Measurements from ENCODE around the gene SDK1. TPM values are rescaled to one million over a fixed set of nuclear protein-coding genes. Genes with fewer than 3 reads are reported as not detected.

The SDK1 gene
- total and polyA plus RNA-seq, 10 of the 15 experiments (the other 5 are each of a cell fraction or from before 2014, with no cell fraction given) = 0.14 to 0.33 TPM; not detected in 8

DNA sequence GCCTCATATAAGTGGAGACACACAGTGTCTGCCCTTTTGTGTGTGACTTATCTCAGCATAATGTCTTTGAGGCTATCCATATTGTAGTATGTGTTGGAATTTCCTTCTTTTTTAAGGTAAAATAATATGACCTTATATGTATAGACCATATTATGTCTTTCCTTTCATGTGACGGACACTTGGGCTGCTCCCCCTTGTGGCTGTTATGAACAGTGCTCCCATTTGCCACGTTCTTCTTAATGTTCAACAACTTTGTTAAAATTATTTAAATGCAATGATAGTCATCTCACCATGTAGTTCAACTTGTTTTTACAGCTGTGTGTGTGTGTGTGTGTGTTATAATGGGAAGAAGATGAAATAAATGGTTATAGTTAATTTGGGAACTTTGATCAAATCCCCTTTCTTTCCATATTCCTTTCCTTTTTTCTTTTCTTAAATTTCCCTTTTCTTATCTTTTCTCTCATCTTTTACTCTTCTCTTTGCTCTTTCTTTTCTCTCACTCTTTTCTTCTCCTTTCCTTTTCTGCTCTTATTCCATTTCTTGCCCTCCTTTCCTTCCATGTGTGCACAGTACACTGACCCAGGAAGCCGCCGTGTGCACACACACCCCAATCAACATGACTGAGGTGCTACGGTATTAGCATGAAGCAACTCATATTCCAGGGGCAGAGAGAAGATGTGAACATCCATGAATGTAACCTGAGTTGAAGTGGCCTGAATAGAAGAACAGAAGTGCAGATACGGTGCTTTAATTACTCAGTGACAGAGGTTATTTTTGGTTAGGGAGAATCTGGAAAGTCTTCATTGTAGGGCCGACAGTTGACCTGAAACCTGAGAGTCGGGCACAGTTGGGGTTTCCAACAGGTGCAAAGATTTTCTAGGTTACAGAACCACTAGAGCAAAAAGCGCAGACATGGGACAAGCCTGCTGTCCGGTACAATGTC lies 596.6 kb downstream of the SDK1 start:
- SMC1A ChIA-PET (ENCODE audit: uncharacterized antibody, unreplicated experiment) = no interaction called here
- Histone ChIP-seq H3K4me3 (no peak overlapping the region), H4K20me1 (ENCODE audit: control insufficient read depth, insufficient read depth) (no peaks in the 10 kb centered on the region), H3K9me3 (replicated peaks; ENCODE audit: control insufficient read depth, insufficient read depth, low read length) (no peaks in the 10 kb centered on the region), H3K4me1 (ENCODE audit: control insufficient read depth, insufficient read depth, low read length) (no peaks in the 10 kb centered on the region), H2AFZ (ENCODE audit: control insufficient read depth, low read depth, low read length) (no peak overlapping the region), H3K79me2 (ENCODE audit: control insufficient read depth, insufficient read depth, low read length) (no peaks in the 10 kb centered on the region), H3K36me3 (ENCODE audit: control insufficient read depth in 2 of 2, insufficient read depth in 2 of 2, low read length in 1 of 2) (no peaks in the 10 kb centered on the region), H3K27ac (ENCODE audit: control insufficient read depth, insufficient read depth) (no peak overlapping the region), H3K4me2 (ENCODE audit: control insufficient read depth, insufficient read depth) (no peak overlapping the region), H3K9ac (ENCODE audit: control insufficient read depth, insufficient read depth, low read length) (no peak overlapping the region), H3K27me3 (replicated peaks in 1 of 2; ENCODE audit: control insufficient read depth in 2 of 2, insufficient read depth in 2 of 2, low read length in 1 of 2) (no peaks in the 10 kb centered on the region)
- no TSS peak for BruUV-seq (replicated peaks)
- peak; percentile 48; the same call in 1 of the 3 replicates for ATAC-seq
- DNase-seq (ENCODE audit: low read depth, low spot score) = no peak
- no peak for FAIRE-seq
- RAD21 ChIA-PET (ENCODE audit: unreplicated experiment) = no interaction called here
- in situ Hi-C loops (cut with MboI) = loop anchor here (10.0 kb wide), 1 partner anchor 1033 kb away; no protein-coding TSS in a partner anchor
- intact Hi-C loops (cut with micrococcal nuclease; ENCODE audit: unreplicated experiment) = loop anchor here (5.0 kb wide), 1 partner anchor 1030 kb away; no protein-coding TSS in a partner anchor
- POLR2A ChIA-PET = no interaction called here
- WGBS (ENCODE audit: insufficient coverage, insufficient replicate concordance, low lambda C conversion rate, missing lambda C conversion rate) = 25% methylated on average over 10 of the region's 10 CpGs
- CTCF ChIA-PET = interaction anchor here (1.1 to 1.9 kb wide), 2 partner anchors 1032 to 1033 kb away, joined by 4 to 6 read pairs; no protein-coding TSS in a partner anchor
- peak; percentile 51 for TF ChIP-seq RAD21 (IDR thresholded peaks at IDR 0.05; ENCODE audit: insufficient read depth, low read depth, low read length)
- TF ChIP-seq, protein P1, sequence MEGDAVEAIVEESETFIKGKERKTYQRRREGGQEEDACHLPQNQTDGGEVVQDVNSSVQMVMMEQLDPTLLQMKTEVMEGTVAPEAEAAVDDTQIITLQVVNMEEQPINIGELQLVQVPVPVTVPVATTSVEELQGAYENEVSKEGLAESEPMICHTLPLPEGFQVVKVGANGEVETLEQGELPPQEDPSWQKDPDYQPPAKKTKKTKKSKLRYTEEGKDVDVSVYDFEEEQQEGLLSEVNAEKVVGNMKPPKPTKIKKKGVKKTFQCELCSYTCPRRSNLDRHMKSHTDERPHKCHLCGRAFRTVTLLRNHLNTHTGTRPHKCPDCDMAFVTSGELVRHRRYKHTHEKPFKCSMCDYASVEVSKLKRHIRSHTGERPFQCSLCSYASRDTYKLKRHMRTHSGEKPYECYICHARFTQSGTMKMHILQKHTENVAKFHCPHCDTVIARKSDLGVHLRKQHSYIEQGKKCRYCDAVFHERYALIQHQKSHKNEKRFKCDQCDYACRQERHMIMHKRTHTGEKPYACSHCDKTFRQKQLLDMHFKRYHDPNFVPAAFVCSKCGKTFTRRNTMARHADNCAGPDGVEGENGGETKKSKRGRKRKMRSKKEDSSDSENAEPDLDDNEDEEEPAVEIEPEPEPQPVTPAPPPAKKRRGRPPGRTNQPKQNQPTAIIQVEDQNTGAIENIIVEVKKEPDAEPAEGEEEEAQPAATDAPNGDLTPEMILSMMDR (IDR thresholded peaks at IDR 0.05 in 2 of 3, conservative IDR thresholded peaks at IDR 0.05 in 1 of 3; ENCODE audit: control insufficient read depth in 2 of 3, extremely low read depth in 1 of 3, insufficient read depth in 1 of 3, low read depth in 3 of 3, low read length in 3 of 3) = peak; percentile 42 to 62 (median 54); a peak in 5 of 6 replicates
- TF ChIP-seq, protein P2, sequence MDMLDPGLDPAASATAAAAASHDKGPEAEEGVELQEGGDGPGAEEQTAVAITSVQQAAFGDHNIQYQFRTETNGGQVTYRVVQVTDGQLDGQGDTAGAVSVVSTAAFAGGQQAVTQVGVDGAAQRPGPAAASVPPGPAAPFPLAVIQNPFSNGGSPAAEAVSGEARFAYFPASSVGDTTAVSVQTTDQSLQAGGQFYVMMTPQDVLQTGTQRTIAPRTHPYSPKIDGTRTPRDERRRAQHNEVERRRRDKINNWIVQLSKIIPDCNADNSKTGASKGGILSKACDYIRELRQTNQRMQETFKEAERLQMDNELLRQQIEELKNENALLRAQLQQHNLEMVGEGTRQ (IDR thresholded peaks at IDR 0.05; ENCODE audit: borderline replicate concordance, low read depth, low read length) = no peak
- peak; percentile 61; the same call in 1 of the 2 replicates for TF ChIP-seq SMC3 (IDR thresholded peaks at IDR 0.05; ENCODE audit: borderline replicate concordance, low read length)
- no peak for TF ChIP-seq TCF7 (IDR thresholded peaks at IDR 0.05; ENCODE audit: borderline replicate concordance)
- TF ChIP-seq YY1 (IDR thresholded peaks at IDR 0.05; ENCODE audit: low read depth, low read length) = 0 out of 2 replicates have a peak, but pooled peaks have one; percentile 18
- TF ChIP-seq MYC (IDR thresholded peaks at IDR 0.05; ENCODE audit: insufficient read depth, insufficient read length, insufficient replicate concordance, low read length, severe bottlenecking) = no peak
- TF ChIP-seq ELK1 (IDR thresholded peaks at IDR 0.05; ENCODE audit: low read depth, low read length) = no peak
- TF ChIP-seq ZNF384 (IDR thresholded peaks at IDR 0.05; ENCODE audit: borderline replicate concordance, low read depth, low read length) = no peak

Data from GM12878 (cell line).